ENCODE measurements around the gene HOXD10. TPM values are rescaled to one million over a fixed set of nuclear protein-coding genes. Genes with fewer than 3 reads are reported as not detected.
A peak's percentile ranks its signal among the peaks of the same experiment; 100 is the strongest.

Gene HOXD10
- total RNA-seq, 1 donor from 2014 or later: not detected

GRCh38 chr2:176150584-176151441, 34.2 kb downstream of the HOXD10 start:
- Histone ChIP-seq H3K9me3 (no peaks in the 10 kb centered on the region), H3K4me1 (no peaks in the 10 kb centered on the region), H3K4me3 (no peak overlapping the region), H3K36me3 (peaks cover 6 to 14% of the 10 kb centered on the region in 2 donors), H3K27me3 (no peaks in the 10 kb centered on the region), H3K27ac (no peak overlapping the region)
- intact Hi-C loops (cut with DNase I): no loop called here
- DNase-seq (ENCODE audit: low spot score in 2 of 2): no peak
- no peak for TF ChIP-seq CTCF (IDR thresholded peaks at IDR 0.05)

GRCh38 chr2:176151442-176152287, 35.1 kb downstream of the HOXD10 start, which contains the start of gene HOXD4:
Gene HOXD4 (plus strand): TSS chr2:176151550. CDS start chr2:176151634, 84 bp downstream.
- Histone ChIP-seq H3K4me3 (peak within 1 kb of the TSS in 1 of 2 donors; percentile 13), H3K9me3 (no peaks in the 10 kb centered on the region), H3K27me3 (no peaks in the 10 kb centered on the region), H3K36me3 (peaks cover 6 to 18% of the 10 kb centered on the region in 2 donors), H3K27ac (no peak within 1 kb of the TSS), H3K4me1 (no peaks in the 10 kb centered on the region)
- peak in 1 of 2 donors; percentile 45 for DNase-seq (ENCODE audit: low spot score in 2 of 2)
- no peak for TF ChIP-seq CTCF (IDR thresholded peaks at IDR 0.05)
- intact Hi-C loops (cut with DNase I): no loop called here

- H3K27ac ChIP-seq: no peak overlapping the region
- intact Hi-C loops (cut with DNase I): no loop called here
- no peak for TF ChIP-seq CTCF (IDR thresholded peaks at IDR 0.05)
- peak overlapping the region in 1 of 2 donors; percentile 3 for H3K4me3 ChIP-seq
- H3K4me1 ChIP-seq: no peaks in the 10 kb centered on the region
- H3K9me3 ChIP-seq: no peaks in the 10 kb centered on the region
- peaks cover 6 to 18% of the 10 kb centered on the region in 2 donors for H3K36me3 ChIP-seq
- peak in 1 of 2 donors; percentile 37 for DNase-seq (ENCODE audit: low spot score in 2 of 2)
- H3K27me3 ChIP-seq: peaks cover 7% of the 10 kb centered on the region
These were observed 36.0 kb downstream of the HOXD10 start for GRCh38 chr2:176152350-176153181.

GRCh38 chr2:176154576-176155252, 38.1 kb downstream of the HOXD10 start:
- no peak for TF ChIP-seq CTCF (IDR thresholded peaks at IDR 0.05)
- intact Hi-C loops (cut with DNase I): no loop called here
- Histone ChIP-seq H3K4me1 (peaks cover 0 to 3% of the 10 kb centered on the region in 2 donors), H3K4me3 (no peak overlapping the region), H3K27me3 (peaks cover 12% of the 10 kb centered on the region), H3K9me3 (no peaks in the 10 kb centered on the region), H3K27ac (no peak overlapping the region), H3K36me3 (peaks cover 6 to 18% of the 10 kb centered on the region in 2 donors)
- DNase-seq (ENCODE audit: low spot score in 2 of 2): peak in 1 of 2 donors; percentile 15

Measured in ascending aorta (tissue), 2 donors.